HG03196 (cell line): ENCODE data around the gene SNTA1.
"Not testable (repeated sequence)": the region's sequence is repeated elsewhere in the genome, so short reads cannot be mapped to it uniquely, and the experiment has no call there.

ENCODE experiments used
- ATAC-seq: cut with Tn5 transposase; IDR thresholded peaks from one replicate; pipeline ENCODE4 v1.9.1; 2021; ENCODE audit not compliant: unreplicated experiment

SNTA1 gene

DNA sequence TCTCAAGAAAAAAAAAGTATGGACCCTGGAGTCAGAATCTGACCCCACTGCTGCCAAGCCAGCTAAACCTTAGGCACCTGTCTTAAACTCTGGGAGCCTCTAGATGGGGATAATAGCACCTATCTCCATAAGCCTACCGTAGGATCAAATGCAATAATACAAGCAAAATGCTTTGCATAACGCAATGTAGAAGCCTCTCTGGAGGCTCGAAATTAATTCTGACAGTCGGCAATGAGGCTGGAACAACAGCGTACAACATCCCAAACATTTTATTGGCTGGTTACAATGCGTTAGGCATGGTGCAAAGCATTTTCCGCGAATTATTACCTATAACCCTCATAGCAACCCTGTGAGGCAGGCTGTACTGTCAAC is 42.8 kb downstream of the SNTA1 start:
- ATAC-seq = no peak

DNA sequence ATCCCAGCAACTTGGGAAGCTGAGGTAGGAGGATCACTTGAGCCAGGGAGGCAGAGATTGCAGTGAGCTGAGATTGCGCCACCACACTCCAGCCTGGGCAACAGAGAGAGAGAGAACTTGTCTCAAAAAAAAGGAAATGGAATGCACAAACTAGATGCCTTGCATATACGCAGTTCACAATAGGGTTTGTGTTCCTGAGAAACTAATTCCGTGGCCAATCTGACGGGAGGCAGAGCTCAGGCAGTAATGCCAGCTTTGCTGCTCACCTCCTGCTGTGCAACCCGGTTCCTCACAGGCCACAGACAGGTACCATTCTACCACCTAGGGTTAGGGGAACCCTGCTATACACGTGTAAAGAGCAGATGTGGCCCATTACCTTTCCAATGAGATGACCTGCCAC is 43.6 kb downstream of the SNTA1 start:
- no peak for ATAC-seq

DNA sequence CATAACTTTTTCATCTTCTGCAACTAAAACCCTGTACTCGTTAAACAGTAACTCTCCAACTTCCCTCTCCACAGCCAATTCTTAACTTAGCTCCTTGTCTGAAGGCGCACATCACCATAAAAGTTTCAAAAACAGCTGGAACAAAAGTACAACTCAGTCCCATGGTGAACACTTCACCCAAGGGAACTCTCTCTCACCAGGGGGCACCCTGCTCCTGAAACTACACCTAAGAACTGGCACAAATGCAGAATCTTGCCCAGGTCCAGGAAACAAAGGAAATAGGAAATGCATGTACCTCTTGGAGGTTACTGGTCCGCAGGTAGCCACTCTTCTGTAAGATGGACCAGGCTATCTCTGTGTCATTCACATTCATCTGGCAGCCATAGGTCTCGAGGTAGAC is 48.8 kb downstream of the SNTA1 start:
- no peak for ATAC-seq

DNA sequence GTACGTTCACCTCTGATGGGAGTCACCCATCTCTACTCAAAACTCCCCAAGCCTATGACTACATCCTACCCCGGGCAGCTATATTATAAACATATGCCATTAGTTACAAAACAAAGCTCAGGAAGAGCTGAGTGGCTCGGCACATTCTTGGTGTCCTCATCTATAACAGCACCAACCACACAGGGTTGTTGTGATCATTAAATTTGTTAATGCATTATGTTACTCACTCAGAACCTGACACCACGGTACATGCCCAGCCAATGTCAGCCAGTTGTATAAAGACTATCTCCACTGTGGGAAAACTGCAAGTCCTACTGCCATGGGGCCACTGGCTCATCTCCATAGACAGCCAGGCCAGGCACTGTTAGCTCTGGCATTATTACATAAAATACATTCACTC is 50.0 kb downstream of the SNTA1 start:
- no peak for ATAC-seq

DNA sequence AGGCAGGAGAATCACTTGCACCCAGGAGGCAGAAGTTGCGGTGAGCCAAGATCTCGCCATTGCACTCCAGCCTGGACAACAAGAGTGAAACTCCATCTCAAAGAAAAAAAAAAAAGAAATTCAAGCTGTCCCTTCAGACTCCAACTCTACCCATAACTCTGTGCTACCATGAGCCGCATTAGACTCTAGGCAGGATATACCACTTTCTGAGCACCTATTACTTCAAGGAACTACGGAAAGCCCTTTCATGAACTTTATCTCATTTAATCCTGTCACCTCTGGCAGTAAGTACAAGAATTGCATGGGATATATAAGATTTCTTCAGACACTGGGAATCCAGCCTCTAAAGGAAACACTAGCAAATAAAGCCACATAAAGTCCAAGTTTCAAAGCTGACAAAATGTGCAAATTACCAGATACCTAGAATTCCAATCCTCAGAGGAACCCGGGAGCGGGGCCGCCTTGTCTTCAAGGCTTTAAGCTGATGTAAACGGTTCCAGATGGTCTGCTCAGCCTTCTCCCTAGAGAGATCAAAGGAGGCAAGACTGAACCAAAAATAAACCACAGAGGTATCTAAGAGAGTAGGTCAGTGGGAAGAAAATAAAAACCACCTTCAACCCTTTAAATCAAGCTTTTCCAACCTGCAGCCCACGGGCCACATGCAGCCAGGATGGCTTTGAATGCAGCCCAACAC is 51.7 kb downstream of the SNTA1 start:
- ATAC-seq = no peak

DNA sequence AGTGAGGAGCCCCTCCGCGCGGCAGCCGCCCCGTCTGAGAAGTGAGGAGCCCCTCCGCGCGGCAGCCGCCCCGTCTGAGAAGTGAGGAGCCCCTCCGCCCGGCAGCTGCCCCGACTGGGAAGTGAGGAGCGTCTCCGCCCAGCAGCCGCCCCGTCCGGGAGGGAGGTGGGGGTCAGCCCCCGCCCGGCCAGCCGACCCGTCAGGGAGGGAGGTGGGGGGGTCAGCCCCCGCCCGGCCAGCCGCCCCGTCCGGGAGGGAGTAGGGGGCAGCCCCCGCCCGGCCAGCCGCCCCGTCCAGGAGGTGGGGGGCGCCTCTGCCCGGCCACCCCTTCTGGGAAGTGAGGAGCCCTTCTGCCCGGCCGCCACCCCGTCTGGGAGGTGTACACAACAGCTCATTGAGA is 54.2 kb downstream of the SNTA1 start:
- ATAC-seq = not testable (repeated sequence)

DNA sequence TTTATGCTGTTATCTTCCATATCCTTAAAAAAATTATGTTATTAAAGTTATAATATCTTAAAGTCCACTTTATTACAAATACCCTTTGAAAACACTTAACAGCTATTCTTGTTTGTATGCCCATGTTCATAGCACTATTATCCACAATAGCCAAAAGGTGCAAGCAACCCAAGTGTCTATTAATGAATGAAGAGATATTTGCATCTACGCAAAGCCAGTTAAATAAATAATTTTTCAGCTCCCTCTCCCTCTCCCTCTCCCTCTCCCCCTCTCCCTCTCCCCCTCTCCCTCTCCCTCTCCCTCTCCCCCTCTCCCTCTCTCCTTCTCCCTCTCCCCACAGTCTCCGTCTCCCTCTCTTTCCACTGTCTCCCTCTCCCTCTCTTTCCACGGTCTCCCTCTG is 55.3 kb downstream of the SNTA1 start:
- ATAC-seq = no peak

DNA sequence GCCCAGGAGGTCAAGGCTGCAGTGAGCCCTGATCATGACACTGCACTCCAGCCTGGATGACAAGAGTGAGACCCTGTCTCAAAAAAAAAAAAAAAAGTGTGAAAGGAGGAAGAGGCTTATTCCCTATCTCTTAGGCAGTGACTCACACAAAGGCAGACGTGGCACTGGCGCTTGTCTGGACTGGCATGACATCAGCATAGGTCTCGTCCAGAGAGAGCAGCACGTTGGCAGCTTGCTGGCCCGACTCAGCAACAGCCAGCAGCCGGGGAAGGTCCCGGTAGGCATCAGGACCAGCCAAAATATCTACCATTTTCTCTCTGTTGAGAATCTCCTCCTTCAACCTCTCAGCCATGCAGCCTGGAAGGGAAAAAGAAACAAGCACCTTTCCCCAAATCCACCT is 56.4 kb downstream of the SNTA1 start:
- ATAC-seq = no peak

DNA sequence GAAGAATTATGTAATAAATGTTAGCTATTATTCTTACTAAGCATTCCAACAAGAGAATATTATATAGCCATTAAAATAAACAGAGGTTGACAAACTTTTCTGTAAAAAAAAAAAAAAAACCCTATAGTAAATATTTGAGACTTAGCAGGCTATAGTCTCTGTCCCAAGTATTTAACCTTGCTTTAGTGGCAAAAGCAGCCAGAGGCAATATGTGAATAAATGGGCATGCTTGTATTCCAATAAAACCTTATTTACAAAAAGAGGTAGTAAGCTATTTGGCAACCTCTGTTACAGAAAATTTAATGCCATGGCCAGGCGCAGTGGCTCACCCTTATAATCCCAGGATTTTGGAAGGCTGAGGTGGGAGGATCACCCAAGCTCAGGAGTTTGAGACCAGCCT is 56.9 kb downstream of the SNTA1 start:
- ATAC-seq = no peak

DNA sequence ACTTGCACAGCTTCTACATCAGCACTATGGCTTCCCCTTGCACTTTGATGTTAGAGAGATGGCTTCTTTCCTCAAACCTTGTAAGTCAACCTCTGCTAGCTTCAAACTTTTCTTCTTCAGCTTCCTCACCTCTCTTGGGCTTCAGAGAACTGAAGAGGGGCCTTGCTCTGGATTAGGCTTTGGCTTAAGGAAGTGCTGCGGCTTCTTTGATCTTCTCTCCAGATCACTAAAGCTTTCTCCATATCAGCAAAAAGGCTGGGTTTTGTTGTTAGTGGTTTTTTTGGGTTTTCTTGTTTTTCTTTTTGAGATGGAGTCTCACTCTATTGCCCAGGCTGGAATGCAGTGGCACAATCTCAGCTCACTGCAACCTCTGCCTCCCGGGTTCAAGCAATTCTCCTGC is 66.2 kb downstream of the SNTA1 start:
- ATAC-seq = no peak

DNA sequence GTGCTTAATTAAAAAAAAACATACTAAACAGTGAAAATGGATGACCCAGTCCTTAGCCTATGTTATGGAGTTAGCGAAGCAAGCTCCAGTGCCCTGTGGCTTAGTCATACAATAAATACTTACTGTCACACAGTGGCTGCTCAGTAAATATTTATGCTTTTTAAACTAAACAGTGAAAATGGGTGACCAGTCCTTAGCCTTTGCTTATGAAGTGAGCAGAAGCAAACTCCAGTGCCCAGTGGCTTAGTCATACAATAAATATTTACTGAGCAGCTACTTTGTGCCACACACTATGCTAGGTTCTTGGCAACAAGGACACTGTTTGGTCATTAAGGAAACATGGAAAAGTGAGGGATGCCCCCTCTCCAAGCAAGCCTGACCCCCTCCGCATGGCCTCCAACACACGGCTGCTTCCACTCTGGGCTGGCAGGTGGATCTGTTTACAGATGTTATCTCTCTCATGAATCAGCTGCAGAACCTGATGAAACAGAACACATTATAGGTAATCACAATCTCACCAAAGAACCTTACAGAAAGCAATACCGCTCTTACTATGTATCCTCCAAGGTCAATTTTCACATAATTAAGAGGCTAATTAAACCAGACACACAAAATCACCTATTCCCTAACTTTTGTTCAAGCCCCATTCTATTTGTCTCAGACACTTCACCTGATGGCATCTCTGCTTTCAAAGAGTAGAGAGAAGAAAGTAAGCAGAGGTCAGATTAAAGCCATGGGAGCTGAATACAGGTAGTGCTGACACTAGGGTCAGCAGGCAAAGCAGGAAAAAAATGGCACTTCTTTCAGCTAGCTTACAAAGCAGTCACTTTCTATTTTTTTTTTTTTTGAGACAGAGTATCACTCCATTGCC is 69.6 kb downstream of the SNTA1 start:
- ATAC-seq = no peak

DNA sequence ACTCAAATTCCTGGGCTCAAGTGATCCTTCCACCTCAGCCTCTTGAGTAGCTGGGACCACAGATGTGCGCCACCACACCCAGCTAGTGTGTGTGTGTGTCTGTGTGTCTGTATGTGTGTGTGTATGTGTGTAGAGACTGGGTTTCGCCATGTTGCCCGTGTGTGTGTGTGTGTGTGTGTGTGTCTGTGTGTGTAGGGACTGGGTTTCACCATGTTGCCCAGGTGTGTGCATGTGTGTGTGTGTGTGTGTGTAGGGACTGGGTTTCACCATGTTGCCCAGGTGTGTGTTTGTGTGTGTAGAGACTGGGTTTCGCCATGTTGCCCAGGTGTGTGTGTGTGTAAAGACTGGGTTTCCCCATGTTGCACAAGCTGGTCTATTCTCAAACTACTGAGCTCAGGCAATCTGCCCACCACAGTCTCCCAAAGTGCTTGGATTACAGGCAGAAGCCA is 70.5 kb downstream of the SNTA1 start:
- ATAC-seq = no peak

DNA sequence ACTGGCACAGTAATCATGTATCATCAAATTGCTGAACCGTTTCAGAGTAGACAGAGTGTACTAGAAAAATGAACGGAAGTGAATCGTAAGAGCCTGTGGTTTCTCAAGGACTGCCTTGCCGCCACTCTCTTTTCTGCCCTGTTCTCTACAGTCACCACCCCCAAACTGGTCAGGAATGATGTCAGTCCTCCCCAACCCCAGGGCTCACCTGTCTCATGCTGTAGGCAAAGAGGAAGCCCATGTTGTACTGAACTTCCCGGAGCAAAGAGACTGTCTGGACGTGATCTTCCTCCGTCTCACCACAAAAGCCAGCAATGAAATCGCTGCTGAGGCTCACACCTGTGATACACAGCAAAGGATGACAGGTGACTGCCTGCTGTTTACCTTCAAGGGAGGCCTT is 73.3 kb downstream of the SNTA1 start:
- no peak for ATAC-seq

DNA sequence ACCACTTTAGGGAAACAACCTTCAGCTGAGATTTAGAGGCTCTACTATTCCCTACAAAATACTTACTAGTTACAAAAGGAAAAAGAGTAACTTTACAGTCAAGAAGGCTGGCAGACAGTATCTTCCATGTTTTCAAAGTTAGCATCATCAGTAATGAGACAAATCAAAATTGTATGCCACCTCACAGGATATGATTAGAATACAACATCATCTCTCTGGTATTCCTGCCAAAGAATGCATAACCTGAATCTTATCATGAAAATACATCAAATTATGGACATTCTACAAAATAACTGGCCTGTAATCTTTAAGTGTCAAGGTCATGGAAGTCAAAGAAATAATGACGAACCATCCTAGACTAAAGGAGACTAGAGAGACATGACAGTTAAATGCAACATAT is 80.7 kb downstream of the SNTA1 start:
- no peak for ATAC-seq

DNA sequence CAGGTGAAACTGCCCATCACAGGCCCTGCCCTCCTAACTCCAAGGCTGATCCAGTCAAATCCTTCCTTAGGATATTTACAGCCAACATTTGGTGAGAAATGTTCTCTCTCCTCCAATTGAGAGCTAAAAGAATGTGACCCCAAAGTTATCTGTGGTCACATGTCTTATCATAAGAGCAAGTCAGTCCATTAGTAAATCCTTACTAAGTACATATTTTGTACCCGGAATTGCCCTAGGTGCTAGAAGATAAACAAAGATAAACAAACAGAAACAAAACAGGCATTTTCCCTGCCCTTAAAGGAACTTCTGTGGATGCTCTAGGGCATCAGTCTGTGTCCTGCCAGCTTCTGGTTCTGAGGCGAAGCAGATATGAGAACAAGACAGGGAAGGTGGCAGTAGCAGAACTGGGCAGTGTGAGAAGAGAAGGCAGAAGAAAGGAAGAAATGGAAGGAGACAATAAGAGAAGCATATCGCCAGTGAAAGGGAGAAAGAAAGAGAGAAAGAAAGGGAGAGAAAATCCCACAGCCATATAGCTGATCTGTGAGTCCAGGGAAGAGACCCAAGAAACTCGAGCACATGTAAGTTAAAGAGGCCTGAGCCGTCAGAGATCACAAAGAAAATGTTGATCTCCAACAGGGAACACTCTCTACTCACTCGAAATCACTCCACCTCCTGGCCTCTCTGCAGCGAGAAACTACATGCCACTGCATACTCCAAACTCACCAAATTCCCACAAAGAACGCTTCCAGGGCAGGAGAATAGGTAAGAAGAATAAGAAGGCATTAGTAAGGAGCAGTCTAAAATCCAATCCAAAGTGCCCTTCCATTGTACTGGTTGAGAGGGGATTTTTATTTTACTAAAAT is 83.9 kb downstream of the SNTA1 start:
- ATAC-seq = no peak
